ENCODE measurements around the gene ATP6V1C2.
"Not testable (repeated sequence)": the region's sequence is repeated elsewhere in the genome, so short reads cannot be mapped to it uniquely, and the experiment has no call there.

Gene ATP6V1C2

GRCh38 chr2:10786240-10786982, 65.0 kb downstream of the ATP6V1C2 start:
- ATAC-seq (no peak), DNase-seq (no peak)

- DNase-seq (peak; percentile 46), ATAC-seq (no peak)
Observed at GRCh38 chr2:10787176-10787968, 65.9 kb downstream of the ATP6V1C2 start.

- DNase-seq (no peak), ATAC-seq (no peak)
Observed at GRCh38 chr2:10788855-10789254, 67.4 kb downstream of the ATP6V1C2 start.

- ATAC-seq = peak; percentile 68
- DNase-seq = no peak
Observed at GRCh38 chr2:10790228-10790973, 69.0 kb downstream of the ATP6V1C2 start.

- ATAC-seq = no peak
- DNase-seq = no peak
Observed at GRCh38 chr2:10792001-10792634, 70.7 kb downstream of the ATP6V1C2 start.

GRCh38 chr2:10792660-10793400, 71.4 kb downstream of the ATP6V1C2 start:
- DNase-seq = no peak
- no peak for ATAC-seq

GRCh38 chr2:10793816-10794215, 72.4 kb downstream of the ATP6V1C2 start:
- no peak for ATAC-seq
- DNase-seq = no peak

- DNase-seq (no peak), ATAC-seq (no peak)
Observed at GRCh38 chr2:10794876-10795275, 73.4 kb downstream of the ATP6V1C2 start.

GRCh38 chr2:10795508-10796046, 74.1 kb downstream of the ATP6V1C2 start:
- DNase-seq (no peak), ATAC-seq (peak; percentile 67)

- no peak for ATAC-seq
- no peak for DNase-seq
Observed at GRCh38 chr2:10796703-10797102, 75.3 kb downstream of the ATP6V1C2 start.

- ATAC-seq = no peak
Observed at GRCh38 chr2:10798783-10799182, 77.4 kb downstream of the ATP6V1C2 start.

GRCh38 chr2:10800163-10800562, 78.7 kb downstream of the ATP6V1C2 start:
- ATAC-seq (no peak), DNase-seq (no peak)

More at GRCh38 chr2:10798783-10799182, 77.4 kb downstream of the ATP6V1C2 start:
- no peak for DNase-seq

GRCh38 chr2:10802657-10803056, 81.2 kb downstream of the ATP6V1C2 start:
- DNase-seq (no peak), ATAC-seq (no peak)

GRCh38 chr2:10805990-10806389, 84.6 kb downstream of the ATP6V1C2 start:
- ATAC-seq, DNase-seq: not testable (repeated sequence)

GRCh38 chr2:10806543-10806942, 85.1 kb downstream of the ATP6V1C2 start:
- ATAC-seq (no peak), DNase-seq (no peak)

- ATAC-seq = peak; percentile 22
- no peak for DNase-seq
Observed at GRCh38 chr2:10810202-10811161, 89.1 kb downstream of the ATP6V1C2 start.

- ATAC-seq (no peak), DNase-seq (no peak)
Observed at GRCh38 chr2:10811517-10811916, 90.1 kb downstream of the ATP6V1C2 start.

- DNase-seq = peak; percentile 98
Observed at GRCh38 chr2:10812362-10813162, 91.1 kb downstream of the ATP6V1C2 start, which contains the start of gene PDIA6. TSS of gene PDIA6 (minus strand) at chr2:10812785. CDS start at chr2:10812696, 89 bp downstream.

More at GRCh38 chr2:10812362-10813162, 91.1 kb downstream of the ATP6V1C2 start, which contains the start of gene PDIA6:
- ATAC-seq = peak; percentile 95

Data from stimulated activated naive CD8-positive, alpha-beta T cell treated with anti-CD3 and anti-CD28 coated beads, Interleukin-15, Interleukin-2, amounts not matched to agents 100 U/mL and 50 U/mL, for 24 hours (primary cell).